CD4-positive, alpha-beta T cell treated with Interferon alpha-2 for 1 hour (primary cell): ENCODE results near the gene KIF12.
"Not testable (repeated sequence)": the region's sequence is repeated elsewhere in the genome, so short reads cannot be mapped to it uniquely, and the experiment has no call there.

Source experiments
- DNase-seq, 2 donors: peaks; one replicate each; pipeline ENCODE4 v3.0.0-alpha.2; 2020 to 2022

The KIF12 gene

DNA sequence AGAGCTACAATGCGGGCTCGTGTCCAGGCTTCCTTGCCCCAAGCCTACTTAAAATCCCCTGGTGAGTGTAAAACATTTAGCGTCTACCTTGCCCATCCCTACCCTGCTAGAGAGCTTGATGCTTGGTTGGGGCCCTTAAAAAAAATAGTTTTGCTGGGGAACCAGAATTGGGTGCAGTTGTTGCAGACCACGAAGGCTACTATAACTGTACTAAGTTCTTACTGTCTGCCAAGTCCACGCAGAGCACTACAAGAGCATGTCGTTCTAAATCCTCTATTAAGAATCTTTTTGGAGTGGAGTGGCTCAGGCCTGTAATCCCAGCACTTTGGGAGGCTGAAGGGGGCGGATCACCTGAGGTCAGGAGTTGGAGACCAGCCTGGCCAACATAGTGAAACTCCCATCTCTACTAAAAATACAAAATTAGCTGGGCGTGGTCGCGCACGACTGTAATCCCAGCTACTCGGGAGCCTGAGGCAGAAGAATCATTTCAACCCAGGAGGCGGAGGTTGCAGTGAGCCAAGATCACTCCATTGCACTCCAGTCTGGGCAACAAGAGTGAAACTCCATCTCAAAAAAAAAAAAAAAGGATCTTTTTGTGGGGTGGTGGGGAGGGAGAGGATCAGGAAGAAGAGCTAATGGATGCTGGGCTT is 16.2 kb downstream of the KIF12 start:
- not testable (repeated sequence) for DNase-seq

DNA sequence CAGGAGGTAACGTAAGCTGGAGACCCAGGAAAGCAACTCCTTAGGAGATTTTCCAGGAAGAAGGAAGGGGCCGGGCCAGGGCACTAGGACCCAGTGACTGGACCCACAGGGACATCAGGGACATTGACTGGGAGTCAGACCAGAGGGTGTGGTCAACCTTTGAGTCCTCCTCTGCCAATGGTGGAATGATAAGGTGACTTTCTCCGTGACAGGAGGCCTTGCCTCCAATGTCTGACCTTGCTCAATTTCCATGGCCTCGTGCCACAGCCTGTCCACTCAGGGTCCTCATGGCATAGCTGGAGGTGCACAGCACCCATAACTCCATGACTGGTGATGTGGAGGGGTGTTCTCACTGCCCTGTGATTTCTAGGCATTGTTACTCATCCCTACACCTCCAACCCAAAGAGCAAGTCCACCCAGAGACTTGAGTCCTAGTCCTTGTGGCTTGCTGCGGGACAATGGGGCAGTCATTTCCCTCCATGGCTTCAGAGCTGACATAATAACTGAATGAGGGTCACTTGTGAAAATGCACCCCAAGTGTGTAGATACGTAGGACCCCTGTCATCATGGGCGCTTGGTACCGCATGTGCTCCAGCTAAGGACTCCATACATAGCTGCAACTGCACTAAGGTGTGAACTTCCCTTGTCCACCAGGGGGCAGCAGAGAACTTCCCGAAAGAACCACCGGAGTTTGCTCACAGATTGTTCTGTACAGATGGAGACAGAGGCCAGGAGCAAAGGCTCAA is 16.9 kb downstream of the KIF12 start:
- DNase-seq = peak; percentile 61 to 74

DNA sequence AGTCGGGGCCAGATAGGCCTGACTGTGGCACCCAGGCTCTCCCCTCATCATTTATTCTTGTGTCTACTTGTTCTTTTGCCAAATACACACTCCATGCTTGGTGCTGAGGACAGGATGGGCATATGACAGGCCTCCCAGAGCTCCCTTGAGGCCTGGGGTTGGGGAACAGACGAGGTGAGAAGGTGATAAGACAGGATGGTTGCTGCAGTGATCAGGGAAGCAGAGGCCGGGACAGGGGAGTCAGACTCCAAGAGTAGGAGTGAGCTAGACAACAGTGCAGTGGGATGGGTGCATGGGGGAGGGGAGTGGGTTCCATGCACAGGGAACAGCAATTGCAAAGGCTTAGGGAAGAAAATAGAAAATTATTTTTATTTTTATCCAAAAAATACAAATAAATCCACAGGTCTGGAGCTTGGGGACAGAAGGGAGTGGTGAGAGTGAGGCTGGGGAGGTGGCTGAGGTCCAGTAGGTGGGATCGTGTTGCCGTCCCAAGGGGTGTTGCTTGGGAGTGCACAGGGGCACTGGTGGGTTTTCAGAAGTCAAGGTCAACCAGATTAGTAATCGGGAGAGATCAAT is 17.6 kb downstream of the KIF12 start:
- no peak for DNase-seq

DNA sequence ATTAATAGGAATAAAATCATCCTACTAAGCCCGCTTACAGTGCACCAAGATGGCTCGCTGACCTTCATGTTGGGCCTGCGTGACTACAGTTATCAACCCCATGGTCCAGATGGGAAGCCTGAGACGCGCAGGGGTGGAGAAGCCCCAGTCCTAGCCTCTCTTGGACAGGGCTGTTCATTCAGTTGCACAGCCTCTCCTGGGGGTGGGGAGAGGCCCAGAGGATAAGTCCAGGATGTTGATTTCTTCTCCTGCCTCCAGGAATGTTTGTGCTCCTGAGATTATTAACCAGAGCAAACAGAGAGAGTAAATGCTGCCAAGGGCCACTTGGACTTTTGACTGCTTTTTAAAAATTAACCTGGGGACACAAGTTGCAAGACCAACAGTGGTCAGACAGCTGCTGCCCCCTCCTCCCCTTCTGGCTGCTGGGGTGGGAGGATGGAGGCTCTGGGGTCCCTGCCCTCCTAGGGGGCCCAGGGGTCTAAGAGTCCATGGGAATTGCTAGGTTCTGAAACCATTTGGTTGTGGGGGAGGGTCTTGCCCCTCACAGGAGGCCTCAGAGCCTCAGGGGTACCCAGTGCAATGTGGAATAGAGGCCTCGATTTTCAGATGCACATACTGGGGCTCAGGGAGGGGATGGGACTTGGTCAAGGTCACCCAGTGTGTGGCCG is 18.2 kb downstream of the KIF12 start:
- no peak for DNase-seq

DNA sequence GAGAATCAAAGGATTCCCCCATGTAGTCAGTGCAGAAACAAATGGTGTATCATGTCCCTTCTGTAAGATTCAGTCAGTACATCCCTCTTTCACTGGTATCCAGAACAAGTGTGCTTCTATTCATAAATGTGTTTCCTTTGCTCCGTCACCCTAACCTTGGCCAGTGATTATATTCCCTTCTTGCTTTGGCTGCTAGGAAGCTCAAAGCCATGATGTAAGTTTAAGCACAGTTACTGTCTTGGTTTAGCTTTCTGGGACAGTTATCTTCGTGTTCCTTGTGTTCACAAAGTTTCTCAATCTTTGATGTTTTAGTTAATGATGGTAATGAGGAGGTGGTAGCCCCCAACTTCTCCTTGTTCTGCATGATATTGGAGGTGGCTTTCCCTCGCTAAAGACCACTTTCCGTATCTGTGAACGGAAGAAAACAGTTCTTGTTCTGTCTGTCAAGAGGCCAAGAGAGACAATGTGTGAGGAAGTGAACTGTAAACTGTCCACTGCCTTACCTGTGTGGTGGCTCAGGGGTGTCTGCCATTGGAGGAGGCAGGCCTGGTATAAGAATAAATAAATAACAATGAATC is 18.8 kb downstream of the KIF12 start:
- DNase-seq = no peak

DNA sequence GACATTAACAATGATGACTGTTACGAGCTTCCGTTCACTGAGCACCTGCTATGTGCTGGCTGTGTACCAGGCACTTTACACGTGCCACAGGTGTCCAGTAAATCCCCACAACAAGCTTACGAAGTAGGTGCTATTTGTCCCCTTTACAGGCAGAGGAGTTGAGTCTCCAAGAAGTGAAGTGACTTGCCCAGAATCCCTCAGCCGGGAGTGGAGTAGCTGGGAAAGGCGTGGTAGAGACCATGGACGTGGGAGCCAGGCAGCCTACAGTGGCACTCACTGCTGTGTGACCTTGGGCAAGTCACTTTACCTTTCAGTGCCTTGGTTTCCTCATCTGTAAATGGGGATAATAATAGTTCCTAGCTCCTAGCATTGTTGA is 20.3 kb downstream of the KIF12 start:
- no peak for DNase-seq

DNA sequence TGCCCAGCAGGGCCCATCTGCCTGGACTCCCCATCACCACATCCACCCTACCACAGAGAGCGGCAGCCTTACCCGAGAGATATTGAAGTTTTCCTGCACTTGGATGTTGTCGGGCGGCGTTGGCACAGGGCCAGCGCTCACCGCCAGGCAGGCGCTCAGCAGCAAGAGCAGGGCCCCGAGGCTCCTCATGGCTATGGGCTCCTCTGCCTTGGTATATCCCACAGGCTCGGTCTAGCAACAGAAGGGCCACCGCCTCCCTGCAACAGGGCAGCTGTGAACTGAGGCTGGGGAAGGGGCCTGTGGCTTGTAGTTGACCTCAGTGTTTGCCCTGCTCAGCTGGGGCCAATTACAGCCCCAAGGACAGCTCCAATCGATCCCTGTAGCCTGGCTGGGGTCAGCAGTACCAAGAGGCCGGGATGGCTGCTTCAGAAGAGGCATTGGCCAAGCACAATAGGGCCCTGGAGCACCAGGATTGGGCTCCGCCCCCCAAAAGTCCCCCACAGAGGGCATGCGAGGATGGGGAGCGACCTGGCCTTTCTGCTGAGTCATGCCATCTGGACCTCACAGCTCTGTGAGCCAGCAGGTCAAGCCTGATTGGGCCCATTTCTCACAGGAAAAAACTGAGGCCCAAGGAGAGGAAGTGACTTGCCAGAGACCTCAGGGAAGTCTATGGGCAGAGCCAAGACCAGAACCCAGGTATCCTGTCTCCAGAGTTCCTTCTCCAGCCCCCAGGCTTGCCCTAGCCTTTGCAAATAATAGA is 20.9 kb downstream of the KIF12 start, which contains the start of gene AMBP:
Gene AMBP, minus strand, starts transcription at position 280 of the 760 bp plus-strand sequence. Its CDS starts 91 bp downstream, at position 189.
- DNase-seq = no peak

DNA sequence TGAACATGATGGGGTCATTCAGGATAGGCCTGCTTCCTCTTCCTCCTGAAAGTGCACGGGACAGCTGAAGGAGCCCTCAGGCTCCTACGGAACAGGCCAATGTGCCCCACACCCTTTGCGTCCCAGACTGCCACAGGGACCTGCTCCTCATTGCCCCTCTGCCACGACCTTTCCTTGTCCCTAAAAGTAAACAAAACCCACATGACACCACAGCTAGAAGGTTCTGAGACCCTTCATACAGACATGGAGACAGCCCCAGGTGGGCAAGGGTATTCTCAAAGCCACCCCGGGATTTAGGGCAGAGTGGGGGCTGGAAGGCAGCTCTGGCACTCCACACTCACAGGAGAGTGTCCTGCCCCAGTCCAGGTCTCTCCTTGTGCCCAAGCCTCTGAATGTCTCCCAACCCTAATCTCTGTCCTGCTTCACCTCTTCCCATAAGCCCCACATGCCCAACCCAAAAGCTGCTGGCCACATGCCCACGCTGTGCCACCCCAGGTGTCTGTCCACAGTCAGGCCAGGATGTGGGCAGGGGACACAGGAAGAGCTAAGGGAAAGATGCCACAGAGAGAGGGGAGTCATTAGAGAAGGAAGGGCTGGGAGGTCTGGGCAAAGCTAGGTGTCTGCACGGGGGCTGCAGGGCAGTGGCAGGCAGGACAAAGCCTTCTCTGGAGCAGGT is 21.8 kb downstream of the KIF12 start:
- DNase-seq = no peak

DNA sequence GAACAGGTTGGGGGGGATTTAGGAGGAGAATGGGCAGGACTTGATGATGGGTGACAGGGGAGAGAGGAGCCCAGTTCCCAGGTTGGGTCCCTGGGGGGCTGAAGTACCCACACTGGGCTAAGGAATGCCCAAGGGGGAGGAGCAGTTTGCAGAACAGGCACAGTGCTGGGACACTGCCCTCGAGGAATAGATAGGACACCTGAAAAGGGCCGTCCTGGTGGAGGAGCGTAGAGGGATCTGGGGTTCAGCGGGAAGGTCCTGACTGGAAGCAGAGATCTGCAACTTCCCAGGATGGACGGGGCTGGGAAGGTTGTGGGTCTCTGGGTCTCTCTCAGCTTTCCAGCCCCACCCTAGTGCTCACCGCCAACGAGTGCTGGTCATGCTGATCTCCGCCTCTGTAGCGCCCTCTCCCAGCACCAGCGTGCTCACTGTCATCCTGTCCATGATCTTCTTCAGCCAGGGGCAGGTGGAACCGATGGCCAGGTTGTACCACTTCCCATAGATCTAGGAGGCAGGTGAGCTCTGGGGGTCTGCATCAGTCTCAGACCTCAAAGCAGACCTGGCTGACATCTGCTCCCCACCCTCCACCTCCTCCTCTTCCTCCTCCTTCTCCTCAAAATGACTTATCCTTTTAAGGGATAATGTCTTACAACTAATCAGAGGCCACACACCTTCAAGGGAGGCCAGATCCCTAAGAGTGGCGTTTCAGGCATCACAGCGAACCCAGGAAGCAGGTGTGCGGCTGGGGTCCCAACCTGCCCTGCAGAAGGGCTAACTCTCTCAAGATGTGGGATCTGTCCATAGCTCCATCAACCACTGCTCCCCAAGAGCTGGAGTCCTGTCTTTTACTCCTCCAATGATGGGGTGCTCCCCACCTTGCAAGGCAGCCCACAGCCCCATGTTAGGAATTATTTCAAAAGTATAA is 22.6 kb downstream of the KIF12 start:
- DNase-seq = no peak

DNA sequence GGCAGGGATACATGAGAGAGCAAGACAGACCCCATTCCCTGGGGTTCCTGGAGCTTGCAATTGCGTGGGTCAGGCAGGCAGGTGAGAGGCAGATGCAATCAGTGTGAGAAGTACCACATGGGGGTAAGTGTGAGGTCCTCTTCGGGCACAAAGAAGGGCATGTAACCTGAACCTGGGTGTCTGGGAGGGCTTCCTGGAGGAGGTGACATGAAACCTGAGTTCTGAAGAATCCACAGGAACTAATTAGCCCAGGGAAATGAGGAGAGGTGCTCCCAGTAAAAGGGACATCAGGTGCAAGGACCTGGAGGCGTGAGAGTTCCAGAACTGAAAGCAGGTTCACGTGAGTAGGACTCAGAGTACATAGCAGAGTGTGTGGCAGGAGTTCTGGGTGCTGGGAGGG is 23.5 kb downstream of the KIF12 start:
- no peak for DNase-seq

DNA sequence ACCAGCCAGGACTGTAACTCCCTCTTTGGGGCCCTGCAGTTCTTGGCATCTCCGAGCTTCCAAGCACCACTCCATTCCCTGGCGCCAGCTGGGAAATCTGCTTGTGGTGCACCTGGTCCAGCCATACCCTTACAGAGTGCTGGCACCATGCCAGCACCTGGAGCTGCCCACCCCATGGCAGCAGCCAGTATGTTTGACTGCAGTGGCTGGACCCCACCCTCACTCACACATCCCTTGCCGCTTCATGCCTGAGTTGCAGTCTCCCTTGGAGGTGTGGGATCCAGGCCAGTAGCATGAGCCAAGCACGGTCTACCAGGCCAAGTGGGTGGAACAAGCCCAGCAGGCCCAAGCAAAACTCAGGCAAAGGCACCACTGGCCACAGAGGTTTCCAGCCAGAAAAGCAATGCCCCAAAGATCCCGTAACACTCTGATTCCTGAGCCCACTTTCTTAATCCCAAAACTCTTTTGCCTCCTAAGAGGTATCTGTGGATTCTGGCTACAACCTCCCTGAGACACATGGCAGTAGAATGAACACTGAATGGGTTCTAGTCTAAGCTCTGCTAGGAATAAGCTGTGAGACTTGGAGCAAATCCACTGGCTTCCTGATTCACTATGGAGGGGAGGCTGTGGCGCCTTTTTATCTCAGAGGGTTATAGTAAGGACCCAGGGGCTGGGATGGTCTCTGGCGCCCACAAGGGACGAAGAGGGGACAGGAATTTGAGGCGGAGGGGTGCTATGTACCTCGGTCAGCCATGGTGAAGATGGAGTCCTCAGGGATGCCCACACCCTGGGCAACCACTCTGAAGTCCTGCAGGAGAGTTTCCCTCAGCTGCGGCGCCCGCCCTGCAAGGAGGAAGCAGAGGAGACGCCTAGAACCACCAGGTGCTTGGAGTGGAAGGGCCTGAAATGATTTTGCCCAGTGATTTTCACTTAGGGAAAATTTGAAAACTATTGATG is 26.6 kb downstream of the KIF12 start:
- DNase-seq = no peak

DNA sequence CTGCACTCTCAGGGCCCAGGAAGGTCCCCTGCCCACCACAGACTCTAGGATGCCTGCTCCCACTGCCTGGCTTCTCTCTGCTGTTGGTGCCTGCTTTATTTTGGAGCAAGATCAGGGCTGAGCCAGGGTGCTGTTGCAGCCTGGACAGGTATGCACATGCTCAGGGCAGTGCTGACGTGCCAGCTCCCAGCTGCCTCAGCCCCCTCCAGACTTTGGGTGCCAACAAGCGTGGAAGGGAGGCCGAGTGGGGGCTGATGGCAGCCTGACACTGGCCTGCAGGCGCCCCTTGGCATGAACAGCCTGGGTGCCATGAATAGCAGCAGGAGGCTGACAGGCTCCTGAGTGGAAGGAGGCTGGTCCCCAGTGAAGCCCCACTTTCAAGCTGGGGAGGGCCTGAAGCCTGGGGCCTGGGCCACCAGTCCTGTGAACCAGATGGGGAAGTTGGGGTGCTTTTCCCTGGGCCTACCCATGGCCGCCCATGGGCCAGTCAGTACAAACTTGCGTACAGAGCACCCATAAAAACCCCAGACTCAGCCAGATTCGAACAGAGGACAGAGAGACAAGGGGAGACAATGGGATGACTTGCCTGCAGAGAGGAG is 27.8 kb downstream of the KIF12 start:
- no peak for DNase-seq

DNA sequence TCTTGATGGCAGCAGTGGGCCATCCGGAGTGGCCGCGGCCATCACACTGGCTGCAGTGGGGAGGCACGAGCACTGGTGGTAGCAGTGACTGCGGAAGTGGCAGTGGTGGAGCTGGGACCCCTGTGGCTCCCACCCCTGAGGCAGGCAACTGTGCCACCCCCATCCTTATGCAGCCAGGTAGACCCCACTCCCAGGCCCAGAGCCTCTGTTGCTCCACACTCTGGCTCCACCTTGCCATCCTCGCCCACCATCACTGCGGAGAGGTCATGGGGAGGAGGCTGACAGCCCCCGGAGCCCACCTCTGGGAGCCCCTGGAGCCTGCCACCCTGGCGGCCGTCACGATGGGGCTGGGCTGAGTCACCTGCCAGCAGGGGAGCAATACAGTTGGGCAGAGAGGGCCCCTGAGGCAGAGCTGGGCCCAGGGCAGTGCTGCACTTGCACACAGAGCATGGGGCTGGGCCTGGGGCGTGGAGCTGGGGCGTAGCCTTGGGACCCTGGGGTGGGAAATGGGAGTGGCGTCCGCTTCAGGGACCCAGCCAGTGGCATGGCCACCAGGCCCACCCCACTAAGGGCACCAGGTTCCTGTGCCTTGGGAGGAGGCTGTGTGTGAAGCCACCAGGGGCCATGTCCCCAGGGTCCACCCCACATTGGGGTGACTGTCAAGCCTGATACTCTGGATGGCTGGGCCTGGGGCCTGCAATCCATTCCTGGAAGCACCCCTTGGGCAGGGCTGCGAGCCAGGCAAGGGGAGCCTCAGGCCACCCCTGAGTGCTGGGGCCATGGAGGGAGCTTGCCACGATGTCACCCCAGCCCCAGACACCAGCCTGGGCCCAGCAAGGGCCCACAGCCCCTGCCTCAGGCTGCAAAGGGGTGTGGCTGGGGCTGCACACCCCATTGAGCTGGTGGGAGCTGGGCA is 28.6 kb downstream of the KIF12 start:
- DNase-seq = no peak

DNA sequence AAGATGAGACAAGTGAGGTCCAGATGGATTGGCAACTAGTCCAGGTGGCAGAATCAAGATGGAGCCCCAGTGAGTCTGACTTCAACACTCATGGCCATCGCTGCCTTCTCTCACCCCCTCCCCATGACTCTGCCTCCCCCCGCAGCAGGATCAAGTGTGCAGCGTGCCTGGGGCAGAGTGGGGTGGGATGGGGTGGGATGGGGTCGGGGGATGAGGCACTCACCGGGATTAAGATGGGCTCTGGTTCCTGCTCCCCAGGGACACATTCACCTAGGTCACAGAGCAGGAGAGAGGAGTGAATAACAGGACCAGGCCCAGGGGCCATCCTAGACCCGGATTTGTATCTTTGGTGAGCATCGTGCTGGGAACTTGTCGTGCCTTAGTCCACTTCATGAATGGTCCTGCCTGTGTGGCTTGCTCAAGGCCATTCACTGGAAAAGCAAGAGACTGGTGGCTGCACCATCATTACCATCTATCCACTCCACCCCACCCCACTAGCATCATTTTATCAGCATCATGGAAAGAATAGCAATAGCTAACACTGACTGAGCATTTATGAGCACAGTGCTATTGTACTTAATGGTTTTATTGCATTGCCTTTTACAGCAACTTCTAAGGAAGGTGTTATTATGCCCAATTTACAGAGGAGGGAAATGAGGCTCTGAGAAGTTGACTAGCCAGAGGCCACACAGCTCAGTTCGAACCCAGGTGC is 29.5 kb downstream of the KIF12 start:
- DNase-seq = no peak

DNA sequence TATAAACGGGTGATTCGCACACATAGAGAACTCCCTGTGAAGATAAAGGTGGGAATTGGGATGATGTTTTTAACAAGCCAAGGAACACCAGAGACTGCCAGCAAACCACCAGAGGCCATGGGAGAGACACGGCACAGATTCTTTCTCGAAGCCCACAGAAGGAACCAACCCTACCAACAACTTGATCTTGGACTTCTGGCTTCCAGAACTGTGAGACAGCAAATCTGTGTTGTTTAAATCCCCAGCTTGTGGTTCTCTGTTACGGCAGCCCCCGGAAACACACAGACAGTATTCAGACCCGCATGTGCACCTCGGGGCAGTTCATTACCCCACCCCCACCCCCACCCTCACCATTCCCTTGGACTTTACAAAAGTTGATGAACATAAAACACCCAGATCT is 33.8 kb downstream of the KIF12 start:
- DNase-seq = no peak

DNA sequence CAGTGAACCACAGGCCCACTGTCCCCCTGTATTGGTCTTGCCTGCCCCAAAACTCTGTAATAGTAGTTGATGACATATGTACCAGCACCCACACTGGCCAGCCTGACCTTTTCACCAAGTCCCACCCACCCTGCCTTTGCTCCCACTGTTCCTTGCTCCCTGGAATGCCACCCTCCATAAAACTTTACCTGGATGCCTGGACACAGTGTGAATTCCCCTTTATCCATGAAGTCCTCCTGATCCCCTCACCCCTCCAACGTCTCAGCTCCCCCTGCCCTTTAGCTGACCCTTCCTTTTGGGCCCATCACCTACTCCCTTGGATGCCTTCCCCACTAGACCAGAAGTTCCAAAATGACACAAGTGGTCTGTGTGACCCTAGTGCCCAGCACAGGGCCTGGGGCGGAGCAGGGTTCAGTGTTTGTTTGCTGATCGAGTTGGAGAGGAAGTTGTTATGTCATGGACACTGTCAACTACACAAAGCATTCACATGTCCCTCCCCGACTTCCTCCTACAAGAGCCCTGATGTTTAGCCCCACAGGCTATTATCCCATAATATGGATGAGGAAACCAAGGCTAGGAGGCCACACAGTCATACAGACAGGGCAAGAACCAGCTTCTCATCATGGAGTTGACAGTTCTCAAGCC is 37.1 kb downstream of the KIF12 start:
- DNase-seq = no peak

DNA sequence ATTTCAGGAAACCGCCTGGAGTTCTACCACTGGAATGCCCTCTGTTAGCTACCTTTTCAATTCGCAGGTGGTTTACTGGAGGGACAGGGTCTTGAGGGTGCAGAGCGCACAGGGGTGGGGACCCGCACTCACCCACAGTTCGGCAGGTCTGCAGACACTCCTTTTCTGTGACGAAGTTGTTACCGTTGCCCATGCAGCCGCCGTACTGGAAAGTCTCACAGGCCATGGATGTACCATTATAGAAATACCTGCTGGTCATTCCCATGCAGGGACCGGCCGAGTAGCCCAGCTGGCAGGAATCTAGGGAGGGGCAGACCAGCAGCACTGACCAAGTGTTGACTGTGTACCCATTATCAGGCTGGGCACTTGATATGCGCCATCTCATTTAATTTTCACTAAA is 37.8 kb downstream of the KIF12 start:
- no peak for DNase-seq
